Esophagus squamous epithelium (tissue), 5 donors: Measurements from ENCODE around the gene CAMKMT. TPM values are rescaled to one million over a fixed set of nuclear protein-coding genes. Genes with fewer than 3 reads are reported as not detected.

ENCODE experiments used
- DNase-seq: peaks from one replicate; lab custom pipeline; 2025; lab: John Stamatoyannopoulos, UW
- H3K27ac ChIP-seq, 4 donors: fragments of 200-600 bp; sonication (generic); one replicate each; pipeline ENCODE4 v1.5.1; 2016 to 2019; ENCODE audit warnings: mild to moderate bottlenecking in 1 of 4
- H3K27me3 ChIP-seq, 4 donors: fragments of 200-600 bp; sonication (generic); 1 replicate in 3 of 4; 2 replicates in 1 of 4; pipeline versions ENCODE4 v1.5.1 to v1.6.0; 2017 to 2021; ENCODE audit warnings: antibody characterized with exemption in 1 of 4
- H3K36me3 ChIP-seq, 3 donors: fragments of 200-600 bp; sonication (generic); one replicate each; pipeline ENCODE4 v1.5.1; 2016 to 2019
- H3K4me1 ChIP-seq, 3 donors: fragments of 200-600 bp; sonication (generic); one replicate each; pipeline ENCODE4 v1.5.1; 2017 to 2019
- H3K4me3 ChIP-seq, 4 donors: fragments of 200-600 bp; sonication (generic); 1 replicate in 3 of 4; 2 replicates in 1 of 4; pipeline ENCODE4 v1.5.1; 2016 to 2019; ENCODE audit warnings: mild to moderate bottlenecking in 2 of 4, moderate library complexity in 1 of 4
- H3K9me3 ChIP-seq, 3 donors: fragments of 200-600 bp; sonication (generic); one replicate each; pipeline ENCODE4 v1.5.1; 2016 to 2019
- CTCF ChIP-seq, 6 experiments: fragments of 450-650 bp in 4 of 6; fragments of 200-600 bp in 2 of 6; sonication (generic) in 2 of 6; IDR thresholded peaks; one replicate each; pipeline ENCODE4 v1.5.1; 2016 to 2019; ENCODE audit warnings: antibody characterized with exemption in 6 of 6, mild to moderate bottlenecking in 4 of 6, moderate library complexity in 4 of 6
- POLR2A ChIP-seq, 4 donors: fragments of 450-650 bp; IDR thresholded peaks; one replicate each; pipeline ENCODE4 v1.6.1; 2017; ENCODE audit warnings: antibody characterized with exemption in 4 of 4, mild to moderate bottlenecking in 4 of 4, moderate library complexity in 3 of 4
- WGBS, 2 donors: methylation state at CpG; one replicate each; pipeline ENCODE4 v1.1.5; 2018; 5-methylcytosine and 5-hydroxymethylcytosine counted together
- intact Hi-C: fragments of 100-400 bp; cut with DNase I; formaldehyde crosslinking; loops from one replicate; pipeline ENCODE4 v1.15.0; 2022
- total RNA-seq, 4 donors: library from RNA; depleted of rRNA; stranded (reverse); fragments of >200 nt; gene quantifications; one replicate each; pipeline ENCODE4 v1.1.0, GENCODE V29; 2016
- donor health status: DM: yes; HTN: yes; CAD: no.

Gene CAMKMT
- total RNA-seq, 4 donors from 2014 or later = 5.7 to 14.4 (median 10.6) TPM

- Histone ChIP-seq H3K27ac (no peak overlapping the region), H3K4me1 (no peaks in the 10 kb centered on the region), H3K27me3 (no peaks in the 10 kb centered on the region), H3K36me3 (no peaks in the 10 kb centered on the region), H3K4me3 (no peak overlapping the region), H3K9me3 (no peaks in the 10 kb centered on the region)
- intact Hi-C loops = no loop called here
- WGBS, 2 donors = 59 to 70% methylated on average over 3 of the region's 3 CpGs
- TF ChIP-seq CTCF (IDR thresholded peaks at IDR 0.05) = no peak
- DNase-seq = no peak
Measured at GRCh38 chr2:44753552-44754285, 392.0 kb downstream of the CAMKMT start.

- H3K4me3 ChIP-seq = no peak overlapping the region
- H3K27ac ChIP-seq = no peak overlapping the region
- no peak for DNase-seq
- no peaks in the 10 kb centered on the region for H3K9me3 ChIP-seq
- no peaks in the 10 kb centered on the region for H3K27me3 ChIP-seq
- WGBS, 2 donors = 90 to 92% methylated on average over 4 of the region's 4 CpGs
- intact Hi-C loops = no loop called here
- H3K4me1 ChIP-seq = no peaks in the 10 kb centered on the region
- TF ChIP-seq POLR2A (IDR thresholded peaks at IDR 0.05) = no peak
- no peak for TF ChIP-seq CTCF (IDR thresholded peaks at IDR 0.05)
- no peaks in the 10 kb centered on the region for H3K36me3 ChIP-seq
Measured at GRCh38 chr2:44758591-44758990, 396.8 kb downstream of the CAMKMT start.

GRCh38 chr2:44759823-44760222 lies 398.1 kb downstream of the CAMKMT start:
- Histone ChIP-seq H3K4me1 (no peaks in the 10 kb centered on the region), H3K27me3 (no peaks in the 10 kb centered on the region), H3K9me3 (no peaks in the 10 kb centered on the region), H3K4me3 (no peak overlapping the region), H3K36me3 (no peaks in the 10 kb centered on the region), H3K27ac (no peak overlapping the region)
- intact Hi-C loops = no loop called here
- DNase-seq = no peak
- 88 to 90% methylated on average over 5 of the region's 5 CpGs for WGBS, 2 donors
- no peak for TF ChIP-seq CTCF (IDR thresholded peaks at IDR 0.05)
- no peak for TF ChIP-seq POLR2A (IDR thresholded peaks at IDR 0.05)

GRCh38 chr2:44763275-44763782 lies 401.6 kb downstream of the CAMKMT start:
- intact Hi-C loops = no loop called here
- Histone ChIP-seq H3K27ac (no peak overlapping the region), H3K4me1 (peaks cover 0 to 2% (median 0%) of the 10 kb centered on the region in 3 donors), H3K9me3 (no peaks in the 10 kb centered on the region), H3K4me3 (no peak overlapping the region), H3K27me3 (peaks cover 0 to 9% (median 0%) of the 10 kb centered on the region in 4 donors), H3K36me3 (no peaks in the 10 kb centered on the region)
- WGBS, 2 donors = 58 to 65% methylated on average over 8 of the region's 8 CpGs
- TF ChIP-seq CTCF (IDR thresholded peaks at IDR 0.05) = no peak
- TF ChIP-seq POLR2A (IDR thresholded peaks at IDR 0.05) = no peak
- no peak for DNase-seq

- intact Hi-C loops = no loop called here
- no peaks in the 10 kb centered on the region for H3K9me3 ChIP-seq
- no peak for DNase-seq
- peaks cover 0 to 17% (median 0%) of the 10 kb centered on the region in 4 donors for H3K27me3 ChIP-seq
- WGBS, 2 donors = 94% methylated on average over 5 of the region's 5 CpGs
- peaks cover 0 to 10% (median 4%) of the 10 kb centered on the region in 3 donors for H3K4me1 ChIP-seq
- H3K27ac ChIP-seq = no peak overlapping the region
- no peak for TF ChIP-seq CTCF (IDR thresholded peaks at IDR 0.05)
- no peak overlapping the region for H3K4me3 ChIP-seq
- H3K36me3 ChIP-seq = no peaks in the 10 kb centered on the region
Measured at GRCh38 chr2:44766220-44766619, 404.5 kb downstream of the CAMKMT start.
